GM18508 (cell line): Measurements from ENCODE around the gene GOLGA8F.
"Not testable (repeated sequence)": the region's sequence is repeated elsewhere in the genome, so short reads cannot be mapped to it uniquely, and the experiment has no call there.

Experiments used
- ATAC-seq: cut with Tn5 transposase; IDR thresholded peaks from one replicate; pipeline ENCODE4 v1.9.1; 2021; ENCODE audit warnings: moderate number of reproducible peaks; ENCODE audit not compliant: insufficient read depth, unreplicated experiment

GOLGA8F gene

GRCh38 chr15:28378364-28378763, at the start of gene GOLGA8F:
Gene GOLGA8F, plus strand, starts transcription at chr15:28378664. Its CDS starts 98 bp downstream, at chr15:28378762.
- ATAC-seq: not testable (repeated sequence)

DNA sequence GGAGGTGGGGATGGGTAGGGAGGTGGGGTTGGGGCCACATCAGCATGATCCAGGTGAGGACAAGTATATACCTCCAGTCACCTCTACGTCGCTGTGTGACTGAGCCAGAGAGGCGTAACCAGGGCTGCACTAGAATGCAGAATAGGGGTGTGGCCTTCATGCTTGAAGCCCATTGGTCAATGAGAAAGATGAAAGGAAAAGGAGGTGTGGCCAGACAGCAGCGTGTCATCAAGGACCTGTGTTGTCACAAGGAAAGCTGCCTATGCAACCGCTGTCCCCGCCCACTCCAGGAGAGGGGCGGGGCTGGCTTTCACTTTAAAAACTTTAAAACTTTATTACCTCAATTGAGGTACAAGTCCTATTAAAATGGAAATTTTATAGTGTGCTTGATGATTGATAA, 20.5 kb upstream of the GOLGA8F start, which contains the start of gene GOLGA6L24:
Gene GOLGA6L24 (minus strand): TSS at position 101 of the 400 bp plus-strand sequence. CDS start 61 bp downstream, at position 40.
- ATAC-seq: not testable (repeated sequence)

- ATAC-seq: not testable (repeated sequence)
Observed at GRCh38 chr15:28365502-28365901, 13.0 kb upstream of the GOLGA8F start.

GRCh38 chr15:28380053-28380452, 1.6 kb downstream of the GOLGA8F start:
- not testable (repeated sequence) for ATAC-seq

- ATAC-seq: not testable (repeated sequence)
Observed at GRCh38 chr15:28396022-28396421, 17.6 kb downstream of the GOLGA8F start.

DNA sequence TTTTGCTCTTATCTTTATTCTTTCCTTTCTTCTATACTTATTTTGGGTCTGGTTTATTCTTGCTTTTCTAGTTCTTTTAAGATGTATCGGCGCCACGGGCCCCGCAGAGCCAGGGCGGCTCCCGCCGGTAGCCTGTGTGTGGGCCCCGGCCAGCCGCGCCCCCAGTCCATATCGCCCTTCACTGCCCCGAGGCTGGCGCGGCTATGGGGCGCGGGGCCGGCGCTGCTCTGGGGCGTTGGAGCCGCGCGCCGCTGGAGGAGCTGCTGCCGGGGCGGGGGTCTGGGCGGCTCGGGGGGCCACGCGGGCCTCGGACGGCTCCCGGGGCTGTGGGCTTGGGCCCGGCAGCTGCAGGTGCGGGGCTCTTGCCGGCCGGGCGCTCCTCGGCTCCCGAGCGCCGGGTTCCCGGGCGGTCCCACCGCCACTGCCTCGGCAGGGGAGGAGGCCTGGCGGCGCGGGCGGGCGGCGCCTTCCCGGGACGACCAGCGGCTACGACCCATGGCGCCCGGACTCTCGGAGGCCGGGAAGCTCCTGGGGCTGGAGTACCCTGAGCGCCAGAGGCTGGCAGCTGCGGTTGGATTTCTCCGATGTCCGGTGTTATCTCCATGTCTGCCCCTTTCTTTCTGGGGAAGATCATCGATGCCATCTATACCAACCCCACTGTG, 24.4 kb downstream of the GOLGA8F start:
- not testable (repeated sequence) for ATAC-seq

- not testable (repeated sequence) for ATAC-seq
Observed at GRCh38 chr15:28420470-28420869, 42.0 kb downstream of the GOLGA8F start.

GRCh38 chr15:28435594-28435993, 57.1 kb downstream of the GOLGA8F start:
- not testable (repeated sequence) for ATAC-seq
